ENCODE data around the gene TUSC2.
A peak's percentile ranks its signal among the peaks of the same experiment; 100 is the strongest.

TUSC2 gene

GRCh38 chr3:50338965-50339364 is 10.9 kb upstream of the TUSC2 start:
- FAIRE-seq (no peak), DNase-seq (ENCODE audit: insufficient read length, low spot score) (no peak)

DNA sequence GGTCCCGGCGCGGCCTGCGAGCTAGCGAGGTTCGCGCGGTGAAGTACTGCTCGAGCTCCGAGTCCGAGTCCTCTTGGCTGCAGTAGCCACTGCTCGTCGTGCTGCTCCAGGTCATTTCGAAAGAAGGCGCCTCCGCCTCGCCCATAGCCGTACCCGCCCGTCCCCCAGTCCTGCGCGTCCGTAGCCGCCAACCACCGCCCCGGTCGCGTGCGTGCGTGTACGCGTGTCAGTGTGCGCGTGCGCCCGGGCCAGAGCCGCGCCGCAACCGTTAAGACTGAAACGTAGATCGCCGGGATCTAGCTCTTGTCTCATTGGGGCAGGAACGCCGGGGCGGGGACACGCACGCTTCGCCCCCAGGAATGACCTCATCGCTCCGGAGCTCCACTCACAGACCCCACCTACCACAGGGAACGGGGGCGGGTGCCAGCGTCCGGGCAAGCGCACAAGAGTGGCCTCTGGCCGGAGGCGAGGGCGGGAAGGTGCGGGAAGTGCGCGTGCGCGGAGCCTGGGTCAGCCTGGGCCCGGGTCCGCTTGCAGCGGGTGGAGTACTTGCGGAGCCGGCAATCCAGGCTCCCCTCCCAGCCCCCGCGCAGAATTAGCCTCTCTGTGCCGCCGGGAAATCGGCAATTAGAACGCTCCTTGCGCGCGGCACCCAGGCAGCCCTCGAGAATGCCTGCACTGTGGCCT is 9.3 kb upstream of the TUSC2 start:
- peak; percentile 99 for DNase-seq (ENCODE audit: insufficient read length, low spot score)
- peak; percentile 99 for FAIRE-seq

DNA sequence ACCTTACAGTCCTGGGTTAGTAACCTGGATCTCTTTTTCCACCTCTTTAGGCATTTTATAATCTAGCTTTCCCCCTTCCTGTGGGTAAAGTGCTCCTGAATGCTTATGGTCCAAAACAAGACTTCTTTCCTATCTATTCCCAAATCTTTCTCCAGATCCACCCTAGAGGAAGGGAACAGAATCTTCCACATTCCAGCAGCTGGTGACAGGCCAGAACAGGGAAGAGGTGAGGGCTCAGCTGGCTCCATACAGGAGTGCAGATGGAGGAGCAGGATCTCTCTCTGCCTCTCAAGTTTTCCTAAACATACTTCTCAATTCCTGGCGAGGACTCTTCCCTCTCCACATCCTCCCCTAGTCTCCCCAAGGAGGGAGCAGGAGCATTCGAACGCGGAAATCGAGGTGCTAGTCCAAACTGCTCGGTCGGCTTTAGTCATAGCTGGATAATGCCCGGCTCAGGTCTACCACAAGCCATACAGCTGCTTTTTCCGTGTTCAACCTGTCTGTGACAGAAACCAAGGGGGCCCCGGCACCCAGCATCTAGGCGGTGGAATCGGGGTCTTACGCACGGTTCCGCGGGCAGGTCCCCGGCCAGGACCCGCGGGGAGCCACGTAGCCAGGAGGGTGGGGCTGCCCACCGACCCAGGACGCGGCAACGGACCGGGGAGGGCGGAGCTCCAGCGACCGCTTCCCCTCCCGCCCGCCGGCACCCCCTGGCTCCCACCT is 8.6 kb upstream of the TUSC2 start:
- DNase-seq (ENCODE audit: insufficient read length, low spot score) (no peak), FAIRE-seq (no peak)

GRCh38 chr3:50334339-50335075 is 6.5 kb upstream of the TUSC2 start:
- DNase-seq (ENCODE audit: insufficient read length, low spot score), result no peak
- FAIRE-seq, result no peak

- DNase-seq (ENCODE audit: insufficient read length, low spot score) (no peak), FAIRE-seq (no peak)
Measured at GRCh38 chr3:50333744-50334328, 5.8 kb upstream of the TUSC2 start.

DNA sequence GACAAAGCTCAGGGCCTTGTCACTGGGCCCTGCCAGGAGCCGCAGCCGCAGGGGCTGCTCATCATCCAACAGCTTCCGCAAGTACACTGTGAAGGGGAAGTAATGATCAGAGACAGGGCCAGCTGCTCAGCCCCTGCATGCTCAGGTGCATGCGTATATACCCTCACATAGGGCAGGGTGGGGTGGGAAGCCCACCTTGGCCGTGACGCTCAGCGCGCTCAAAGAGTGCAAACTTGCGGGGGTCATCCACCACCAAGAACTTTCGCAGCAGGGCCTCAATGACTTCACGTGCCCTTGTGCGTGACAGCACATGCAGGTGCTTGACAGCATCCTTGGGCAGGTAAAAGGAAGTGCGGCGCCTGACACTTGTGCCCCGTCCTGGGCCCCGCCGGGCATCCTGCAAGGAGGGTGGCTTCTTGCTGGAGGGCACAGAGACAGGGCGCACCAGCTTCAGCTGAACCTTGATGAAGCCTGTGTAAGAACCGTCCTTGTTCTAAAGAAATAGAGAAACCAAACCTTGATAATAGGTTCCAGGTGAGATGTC is 3.4 kb upstream of the TUSC2 start:
- DNase-seq (ENCODE audit: insufficient read length, low spot score), result no peak
- no peak for FAIRE-seq

GRCh38 chr3:50330330-50330729 is 2.3 kb upstream of the TUSC2 start:
- DNase-seq (ENCODE audit: insufficient read length, low spot score) (no peak), FAIRE-seq (no peak)

DNA sequence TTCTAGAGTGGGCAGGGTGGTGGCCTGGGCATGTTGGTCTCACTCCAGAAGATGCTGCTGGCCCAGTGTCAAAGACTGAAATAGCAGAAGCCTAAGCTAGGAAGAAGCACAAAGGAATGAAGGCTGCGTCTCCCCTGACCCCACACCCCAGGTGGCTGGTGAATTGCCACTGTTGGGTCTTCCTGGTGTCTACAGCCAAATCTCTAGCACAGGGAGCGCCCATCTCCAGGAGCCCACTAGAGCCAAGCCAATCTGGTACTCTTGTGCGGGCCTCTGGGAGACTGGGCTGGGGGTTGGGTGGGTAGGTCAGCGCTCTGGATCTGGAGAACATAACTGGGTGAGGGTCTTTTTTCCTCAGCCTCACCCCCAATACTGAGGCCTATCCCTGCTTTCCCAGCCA is 894 bp downstream of the TUSC2 start:
- no peak for FAIRE-seq
- DNase-seq (ENCODE audit: insufficient read length, low spot score), result no peak

GRCh38 chr3:50326182-50326541 is 1.9 kb downstream of the TUSC2 start:
- DNase-seq (ENCODE audit: insufficient read length, low spot score), result no peak
- FAIRE-seq, result no peak

DNA sequence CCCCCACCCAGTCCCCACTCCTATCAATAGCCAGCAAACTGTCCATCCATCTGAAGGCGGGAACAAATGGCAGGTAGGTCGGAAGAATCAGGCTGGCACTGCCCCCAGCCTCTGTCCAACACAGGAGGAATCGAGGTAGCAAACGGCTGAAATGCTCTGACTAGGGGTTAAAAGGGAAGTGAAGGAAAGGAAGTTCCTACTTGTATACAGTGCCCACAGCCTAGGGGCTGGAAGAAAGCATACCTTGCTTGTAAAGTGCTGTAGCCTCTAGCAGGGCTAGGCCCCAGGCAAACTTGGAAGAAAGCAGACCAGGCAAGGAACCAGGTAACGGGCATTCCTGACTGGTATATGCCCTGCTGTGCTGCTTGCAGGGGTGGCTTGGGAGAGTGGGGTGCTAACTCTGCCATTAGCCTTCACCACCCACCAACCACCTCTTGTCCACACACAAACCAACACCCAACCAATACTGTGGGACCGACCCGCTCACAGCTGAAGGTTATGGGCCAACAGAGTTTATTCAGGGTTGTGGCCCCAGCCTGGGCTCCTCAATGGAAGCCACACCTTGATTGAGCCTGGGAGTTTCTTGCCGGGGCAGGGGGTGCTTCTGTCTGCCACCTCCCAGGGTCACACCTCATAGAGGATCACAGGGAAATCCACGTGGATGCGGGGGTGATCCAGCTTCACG is 2.4 kb downstream of the TUSC2 start:
- FAIRE-seq (no peak), DNase-seq (ENCODE audit: insufficient read length, low spot score) (no peak)

GRCh38 chr3:50325113-50325480 is 2.9 kb downstream of the TUSC2 start:
- no peak for DNase-seq (ENCODE audit: insufficient read length, low spot score)
- no peak for FAIRE-seq

- peak; percentile 86 for FAIRE-seq
- DNase-seq (ENCODE audit: insufficient read length, low spot score), result no peak
Measured at GRCh38 chr3:50324351-50325112, 3.5 kb downstream of the TUSC2 start.

DNA sequence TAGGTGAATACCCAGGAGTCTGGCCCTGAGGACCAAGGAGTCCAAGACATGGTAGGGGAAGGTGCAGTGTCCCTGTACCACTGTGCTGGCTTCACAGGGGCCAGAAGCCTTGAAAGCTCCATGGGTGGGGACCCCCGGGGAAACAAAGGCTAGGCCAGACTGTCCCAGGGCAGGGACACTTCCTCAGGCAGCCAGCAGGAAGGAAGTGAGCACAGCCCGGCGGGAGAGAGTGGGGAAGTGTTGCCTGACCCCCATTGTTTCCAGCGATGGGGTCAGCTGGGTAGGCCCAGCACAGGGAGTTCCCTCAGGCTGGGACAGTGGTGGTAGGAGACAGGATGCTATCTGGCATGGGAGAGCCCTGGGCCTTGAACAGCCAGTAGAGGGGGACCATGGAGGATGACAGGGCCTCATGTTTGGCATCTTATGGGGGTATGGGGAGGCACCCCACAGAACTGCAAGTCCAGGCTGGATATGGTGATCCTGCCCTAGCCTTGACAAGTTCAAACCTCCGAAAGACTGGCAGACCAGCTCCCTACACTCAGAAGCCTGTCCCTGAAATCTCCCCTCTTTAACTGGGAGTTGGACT is 4.3 kb downstream of the TUSC2 start:
- no peak for FAIRE-seq

GRCh38 chr3:50323092-50323600 is 4.9 kb downstream of the TUSC2 start:
- FAIRE-seq (no peak), DNase-seq (ENCODE audit: insufficient read length, low spot score) (no peak)

More for the DNA sequence above, 4.3 kb downstream of the TUSC2 start:
- no peak for DNase-seq (ENCODE audit: insufficient read length, low spot score)

GRCh38 chr3:50322386-50323091 is 5.5 kb downstream of the TUSC2 start, which contains the start of gene HYAL2:
TSS of gene HYAL2 (minus strand) at chr3:50322745. CDS start at chr3:50320489, 2,256 bp downstream.
- no peak for DNase-seq (ENCODE audit: insufficient read length, low spot score)
- FAIRE-seq, result no peak

- no peak for FAIRE-seq
- no peak for DNase-seq (ENCODE audit: insufficient read length, low spot score)
Measured at GRCh38 chr3:50322115-50322385, 6.0 kb downstream of the TUSC2 start.

- DNase-seq (ENCODE audit: insufficient read length, low spot score), result peak; percentile 94
Measured at GRCh38 chr3:50321336-50322114, 6.5 kb downstream of the TUSC2 start.

GRCh38 chr3:50320853-50321335 is 7.1 kb downstream of the TUSC2 start:
- no peak for FAIRE-seq

More at GRCh38 chr3:50321336-50322114, 6.5 kb downstream of the TUSC2 start:
- peak; percentile 98 for FAIRE-seq

More at GRCh38 chr3:50320853-50321335, 7.1 kb downstream of the TUSC2 start:
- no peak for DNase-seq (ENCODE audit: insufficient read length, low spot score)
